Measurements from ENCODE around the gene C2CD4C.
"Not testable (repeated sequence)": the region's sequence is repeated elsewhere in the genome, so short reads cannot be mapped to it uniquely, and the experiment has no call there.

C2CD4C gene

GRCh38 chr19:372306-372890, 36.5 kb downstream of the C2CD4C start:
- DNase-seq, result peak in 6 of 10 donors; percentile 36 to 90 (median 48)
- intact Hi-C loops (cut with DNase I), result no loop called here

- intact Hi-C loops (cut with DNase I), result no loop called here
- peak in 1 of 10 donors; percentile 74 for DNase-seq
Observed at GRCh38 chr19:371501-372168, 37.3 kb downstream of the C2CD4C start.

GRCh38 chr19:370641-371330, 38.2 kb downstream of the C2CD4C start:
- peak in 1 of 10 donors; percentile 62 for DNase-seq
- intact Hi-C loops (cut with DNase I), result no loop called here

GRCh38 chr19:369876-370275, 39.1 kb downstream of the C2CD4C start:
- intact Hi-C loops (cut with DNase I), result no loop called here

GRCh38 chr19:369256-369655, 39.7 kb downstream of the C2CD4C start:
- peak in 2 of 10 donors; percentile 22 to 45 for DNase-seq
- intact Hi-C loops (cut with DNase I), result no loop called here

More at GRCh38 chr19:369876-370275, 39.1 kb downstream of the C2CD4C start:
- DNase-seq, result peak in 1 of 10 donors; percentile 70

- peak in 3 of 10 donors; percentile 50 to 83 (median 82) for DNase-seq
- intact Hi-C loops (cut with DNase I), result no loop called here
Observed at GRCh38 chr19:368630-369024, 40.3 kb downstream of the C2CD4C start.

- peak in 8 of 10 donors; percentile 60 to 94 (median 70) for DNase-seq
- intact Hi-C loops (cut with DNase I), result no loop called here
Observed at GRCh38 chr19:367963-368629, 40.9 kb downstream of the C2CD4C start.

- intact Hi-C loops (cut with DNase I), result no loop called here
- peak in 1 of 10 donors; percentile 39 for DNase-seq
Observed at GRCh38 chr19:367561-367960, 41.4 kb downstream of the C2CD4C start.

GRCh38 chr19:366951-367350, 42.0 kb downstream of the C2CD4C start:
- intact Hi-C loops (cut with DNase I), result no loop called here
- DNase-seq, result peak in 1 of 10 donors; percentile 81

- no peak for DNase-seq
- intact Hi-C loops (cut with DNase I), result no loop called here
Observed at GRCh38 chr19:366205-366783, 42.7 kb downstream of the C2CD4C start.

GRCh38 chr19:364496-365287, 44.3 kb downstream of the C2CD4C start:
- intact Hi-C loops (cut with DNase I), result no loop called here
- DNase-seq, result peak in 1 of 10 donors; percentile 88

GRCh38 chr19:362683-363082, 46.3 kb downstream of the C2CD4C start:
- DNase-seq, result peak in 1 of 10 donors; percentile 47
- intact Hi-C loops (cut with DNase I), result no loop called here

- DNase-seq, result peak in 1 of 10 donors; percentile 68
- intact Hi-C loops (cut with DNase I), result no loop called here
Observed at GRCh38 chr19:362154-362553, 46.8 kb downstream of the C2CD4C start.

GRCh38 chr19:359653-359925, 49.4 kb downstream of the C2CD4C start:
- peak in 1 of 10 donors; percentile 49 for DNase-seq

GRCh38 chr19:355536-355935, 53.4 kb downstream of the C2CD4C start:
- intact Hi-C loops (cut with DNase I), result not testable (repeated sequence)
- DNase-seq, result peak in 2 of 10 donors; percentile 29 to 60

More at GRCh38 chr19:359653-359925, 49.4 kb downstream of the C2CD4C start:
- intact Hi-C loops (cut with DNase I), result no loop called here
